Transverse colon (tissue), 4 donors: ENCODE measurements around the gene WDR12. TPM values are rescaled to one million over a fixed set of nuclear protein-coding genes. Genes with fewer than 3 reads are reported as not detected.

ENCODE experiments used
- DNase-seq: peaks from one replicate; pipeline ENCODE4 v3.0.0-alpha.2; 2019
- H3K27ac ChIP-seq, 4 donors: fragments of 200-600 bp; sonication (generic); 2 replicates each; pipeline ENCODE4 v1.5.1; 2016 to 2018; ENCODE audit warnings: inconsistent platforms in 4 of 4
- H3K27me3 ChIP-seq: fragments of 200-600 bp; sonication (generic); 2 replicates; pipeline ENCODE4 v1.5.1; 2017; ENCODE audit warnings: inconsistent platforms
- H3K36me3 ChIP-seq, 4 donors: fragments of 200-600 bp; sonication (generic); 2 replicates each; pipeline ENCODE4 v1.5.1; 2017 to 2019; ENCODE audit warnings: inconsistent platforms in 4 of 4
- H3K4me1 ChIP-seq, 4 donors: fragments of 200-600 bp; sonication (generic); 2 replicates each; pipeline ENCODE4 v1.5.1; 2017 to 2020; ENCODE audit warnings: inconsistent platforms in 4 of 4
- H3K4me3 ChIP-seq, 4 donors: fragments of 200-600 bp; sonication (generic); 1 replicate in 1 of 4; 2 replicates in 3 of 4; pipeline versions ENCODE4 v1.5.1 to v1.6.1; 2017 to 2019; ENCODE audit warnings: inconsistent platforms in 4 of 4
- H3K9me3 ChIP-seq, 2 donors: fragments of 200-600 bp; sonication (generic); 2 replicates each; pipeline ENCODE4 v1.5.1; 2017 to 2019; ENCODE audit warnings: inconsistent platforms in 2 of 2
- CTCF ChIP-seq, 5 experiments: fragments of 200-600 bp in 3 of 5; fragments of 450-650 bp in 2 of 5; sonication (generic) in 3 of 5; IDR thresholded peaks; 1 replicate in 2 of 5; 2 replicates in 3 of 5; pipeline ENCODE4 v1.5.1; 2016 to 2017; ENCODE audit warnings: antibody characterized with exemption in 5 of 5, inconsistent platforms in 3 of 5, mild to moderate bottlenecking in 2 of 5, moderate library complexity in 1 of 5
- EP300 ChIP-seq: sonication (generic); formaldehyde crosslinking; IDR thresholded peaks from one replicate; pipeline ENCODE4 v1.6.1; 2017; ENCODE audit warnings: antibody characterized with exemption, low read depth
- POLR2A ChIP-seq: fragments of 450-650 bp; IDR thresholded peaks from one replicate; pipeline ENCODE4 v1.6.1; 2016; ENCODE audit warnings: antibody characterized with exemption, mild to moderate bottlenecking, moderate library complexity
- POLR2AphosphoS5 ChIP-seq, 3 donors: sonication (generic); formaldehyde crosslinking; IDR thresholded peaks; one replicate each; pipeline ENCODE4 v1.6.1; 2016; ENCODE audit warnings: antibody characterized with exemption in 3 of 3
- WGBS, 2 donors: methylation state at CpG; one replicate each; pipeline ENCODE4 v1.1.5; 2018; ENCODE audit warnings: low coverage in 1 of 2; 5-methylcytosine and 5-hydroxymethylcytosine counted together
- in situ Hi-C, 4 donors: fragments of 200-750 bp; cut with MboI; loops; one replicate each; pipeline versions ENCODE4 v1.15.0 to v1.15.1; 2017; ENCODE audit warnings: low sequenced_read_pairs in 3 of 4, low pct_ligation_motif_present in 1 of 4, low pct_unique_long_range_greater_than_20kb in 1 of 4
- intact Hi-C: fragments of 100-400 bp; cut with DNase I; formaldehyde crosslinking; loops from one replicate; pipeline ENCODE4 v1.15.1; 2023; ENCODE audit warnings: low total_unique reads
- total RNA-seq, 4 donors: library from RNA; depleted of rRNA; stranded (reverse); fragments of >200 nt; gene quantifications; one replicate each; pipeline ENCODE4 v1.1.0, GENCODE V29; 2016

The WDR12 gene
- total RNA-seq, 4 donors from 2014 or later: 2.2 to 46.0 (median 15.6) TPM

- 90 to 93% methylated on average over 3 to 7 of the region's 7 CpGs for WGBS, 2 donors
- Histone ChIP-seq H3K9me3 (no peaks in the 10 kb centered on the region), H3K27ac (no peak overlapping the region), H3K36me3 (peaks cover 0 to 41% (median 13%) of the 10 kb centered on the region in 4 donors), H3K4me3 (no peak overlapping the region), H3K27me3 (no peaks in the 10 kb centered on the region), H3K4me1 (no peaks in the 10 kb centered on the region)
- intact Hi-C loops (no loop called here), in situ Hi-C loops (loop anchor here in 2 of 4 donors (25.0 kb wide), 1 partner anchor 298 kb away; no protein-coding TSS in a partner anchor)
- TF ChIP-seq EP300: no peak
- no peak for TF ChIP-seq POLR2A
- TF ChIP-seq POLR2AphosphoS5 (IDR thresholded peaks at IDR 0.05): no peak
- TF ChIP-seq CTCF (IDR thresholded peaks at IDR 0.05): no peak
- no peak for DNase-seq
Measured at GRCh38 chr2:202885190-202885589, 26.3 kb downstream of the WDR12 start.

- Histone ChIP-seq H3K27ac (no peak overlapping the region), H3K36me3 (peaks cover 0 to 31% (median 10%) of the 10 kb centered on the region in 4 donors), H3K9me3 (no peaks in the 10 kb centered on the region), H3K4me1 (no peaks in the 10 kb centered on the region), H3K27me3 (no peaks in the 10 kb centered on the region), H3K4me3 (no peak overlapping the region)
- no peak for DNase-seq
- intact Hi-C loops: no loop called here
- WGBS, 2 donors: 75 to 85% methylated on average over 2 to 5 of the region's 5 CpGs
- no peak for TF ChIP-seq EP300
- no peak for TF ChIP-seq CTCF (IDR thresholded peaks at IDR 0.05)
- TF ChIP-seq POLR2A: no peak
- no peak for TF ChIP-seq POLR2AphosphoS5 (IDR thresholded peaks at IDR 0.05)
- in situ Hi-C loops: loop anchor here in 2 of 4 donors (25.0 kb wide), 1 partner anchor 297 kb away; no protein-coding TSS in a partner anchor
Measured at GRCh38 chr2:202883987-202884675, 27.3 kb downstream of the WDR12 start.

GRCh38 chr2:202881570-202881969 is 29.9 kb downstream of the WDR12 start:
- Histone ChIP-seq H3K4me3 (no peak overlapping the region), H3K27ac (no peak overlapping the region), H3K27me3 (no peaks in the 10 kb centered on the region), H3K36me3 (peaks cover 0 to 23% (median 9%) of the 10 kb centered on the region in 4 donors), H3K4me1 (no peaks in the 10 kb centered on the region), H3K9me3 (no peaks in the 10 kb centered on the region)
- DNase-seq: no peak
- intact Hi-C loops (no loop called here), in situ Hi-C loops (loop anchor here in 2 of 4 donors (25.0 kb wide), 1 partner anchor 294 kb away; no protein-coding TSS in a partner anchor)
- WGBS, 2 donors: 94 to 96% methylated on average over 3 to 4 of the region's 4 CpGs
- TF ChIP-seq EP300 (no peak), POLR2A (no peak), CTCF (IDR thresholded peaks at IDR 0.05) (no peak), POLR2AphosphoS5 (IDR thresholded peaks at IDR 0.05) (no peak)

- no peak overlapping the region for H3K27ac ChIP-seq
- no peaks in the 10 kb centered on the region for H3K9me3 ChIP-seq
- no peaks in the 10 kb centered on the region for H3K27me3 ChIP-seq
- no peaks in the 10 kb centered on the region for H3K4me1 ChIP-seq
- no peak for TF ChIP-seq CTCF (IDR thresholded peaks at IDR 0.05)
- TF ChIP-seq POLR2AphosphoS5 (IDR thresholded peaks at IDR 0.05): no peak
- no peak for TF ChIP-seq EP300
- TF ChIP-seq POLR2A: no peak
- WGBS, 2 donors: 92 to 100% methylated on average over 1 to 2 of the region's 2 CpGs
- intact Hi-C loops (no loop called here), in situ Hi-C loops (loop anchor here in 2 of 4 donors (25.0 kb wide), 1 partner anchor 290 kb away; no protein-coding TSS in a partner anchor)
- H3K36me3 ChIP-seq: peaks cover 0 to 9% (median 2%) of the 10 kb centered on the region in 4 donors
- DNase-seq: no peak
- no peak overlapping the region for H3K4me3 ChIP-seq
Measured at GRCh38 chr2:202877699-202878098, 33.8 kb downstream of the WDR12 start.
